Type B pancreatic cell (in vitro differentiated cells): ENCODE data around the gene CXXC1. TPM values are rescaled to one million over a fixed set of nuclear protein-coding genes. Genes with fewer than 3 reads are reported as not detected.
"Not testable (repeated sequence)": the region's sequence is repeated elsewhere in the genome, so short reads cannot be mapped to it uniquely, and the experiment has no call there.

Experiments
- DNase-seq: peaks from one replicate; pipeline ENCODE4 v3.0.0; 2021; ENCODE audit warnings: mixed read lengths; ENCODE audit not compliant: unreplicated experiment; ENCODE audit errors: extremely low spot score
- H3K27ac Mint-ChIP-seq: 2 replicates; pipeline ENCODE4 v1.8.0; 2021; ENCODE audit warnings: mild to moderate bottlenecking, mixed read lengths
- H3K27me3 Mint-ChIP-seq: 2 replicates; pipeline ENCODE4 v1.8.0; 2021; ENCODE audit warnings: mixed read lengths
- H3K36me3 Mint-ChIP-seq: 2 replicates; pipeline ENCODE4 v1.8.0; 2021; ENCODE audit warnings: mixed read lengths
- H3K4me1 Mint-ChIP-seq: one replicate; pipeline ENCODE4 v1.8.0; 2021; ENCODE audit warnings: mixed read lengths; ENCODE audit not compliant: unreplicated experiment
- H3K4me3 Mint-ChIP-seq: 2 replicates; pipeline ENCODE4 v1.8.0; 2021; ENCODE audit warnings: mild to moderate bottlenecking, mixed read lengths
- H3K9me3 Mint-ChIP-seq: 2 replicates; pipeline ENCODE4 v1.8.0; 2021; ENCODE audit warnings: mixed read lengths
- total RNA-seq: library from RNA; stranded (reverse); gene quantifications from 2 replicates; pipeline ENCODE4 v1.2.1, GENCODE V29; 2021; ENCODE audit warnings: low replicate concordance
- TF ChIP-seq, protein P1 (sequence below): fragments of 200-600 bp; sonication (generic); conservative IDR thresholded peaks from 2 replicates; pipeline ENCODE4 v1.5.0; 2021; ENCODE audit warnings: antibody characterized with exemption, mild to moderate bottlenecking

CXXC1 gene
- total RNA-seq, 1 donor from 2014 or later: 95.1 TPM

DNA sequence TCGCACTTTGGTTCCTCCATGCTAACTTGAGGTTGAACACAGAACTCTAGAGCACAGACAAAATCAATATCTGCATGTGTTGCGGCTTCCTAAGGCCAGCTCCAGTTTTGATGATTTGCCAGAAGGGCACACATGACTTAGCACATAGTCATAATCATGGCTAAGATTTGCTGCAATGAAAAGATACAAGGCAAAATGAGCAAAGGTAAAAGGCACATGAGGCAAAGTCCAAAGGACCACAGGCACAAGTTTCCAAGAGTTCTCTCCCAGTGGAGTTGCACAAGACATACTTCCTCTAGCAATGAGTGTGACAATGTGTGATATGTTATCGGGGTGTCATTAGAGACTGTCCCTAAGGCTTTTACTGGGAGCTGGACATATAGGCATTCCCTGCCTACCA is 24.2 kb upstream of the CXXC1 start:
- Mint-ChIP-seq H3K4me1 (no peaks in the 10 kb centered on the region), H3K4me3 (no peak overlapping the region), H3K9me3 (no peaks in the 10 kb centered on the region), H3K27me3 (peaks cover 16% of the 10 kb centered on the region), H3K27ac (no peak overlapping the region), H3K36me3 (no peaks in the 10 kb centered on the region)
- no peak for DNase-seq
- TF ChIP-seq, protein P1, sequence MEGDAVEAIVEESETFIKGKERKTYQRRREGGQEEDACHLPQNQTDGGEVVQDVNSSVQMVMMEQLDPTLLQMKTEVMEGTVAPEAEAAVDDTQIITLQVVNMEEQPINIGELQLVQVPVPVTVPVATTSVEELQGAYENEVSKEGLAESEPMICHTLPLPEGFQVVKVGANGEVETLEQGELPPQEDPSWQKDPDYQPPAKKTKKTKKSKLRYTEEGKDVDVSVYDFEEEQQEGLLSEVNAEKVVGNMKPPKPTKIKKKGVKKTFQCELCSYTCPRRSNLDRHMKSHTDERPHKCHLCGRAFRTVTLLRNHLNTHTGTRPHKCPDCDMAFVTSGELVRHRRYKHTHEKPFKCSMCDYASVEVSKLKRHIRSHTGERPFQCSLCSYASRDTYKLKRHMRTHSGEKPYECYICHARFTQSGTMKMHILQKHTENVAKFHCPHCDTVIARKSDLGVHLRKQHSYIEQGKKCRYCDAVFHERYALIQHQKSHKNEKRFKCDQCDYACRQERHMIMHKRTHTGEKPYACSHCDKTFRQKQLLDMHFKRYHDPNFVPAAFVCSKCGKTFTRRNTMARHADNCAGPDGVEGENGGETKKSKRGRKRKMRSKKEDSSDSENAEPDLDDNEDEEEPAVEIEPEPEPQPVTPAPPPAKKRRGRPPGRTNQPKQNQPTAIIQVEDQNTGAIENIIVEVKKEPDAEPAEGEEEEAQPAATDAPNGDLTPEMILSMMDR: no peak

DNA sequence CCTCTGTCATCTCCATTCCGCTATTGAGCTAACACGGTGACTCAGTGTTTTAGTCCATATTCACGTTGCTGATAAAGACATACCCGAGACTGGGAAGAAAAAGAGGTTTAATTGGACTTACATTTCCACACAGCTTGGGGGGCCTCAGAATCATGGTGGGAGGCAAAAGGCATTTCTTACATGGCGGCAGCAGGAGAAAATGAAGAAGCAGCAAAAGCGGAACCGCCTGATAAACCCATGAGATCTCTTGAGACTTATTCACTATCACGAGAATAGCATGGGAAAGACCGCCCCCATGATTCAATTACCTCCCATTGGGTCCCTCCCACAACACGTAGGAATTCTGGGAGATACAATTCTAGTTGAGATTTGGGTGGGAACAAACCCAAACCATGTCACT is 22.6 kb upstream of the CXXC1 start:
- no peak overlapping the region for H3K27ac Mint-ChIP-seq
- TF ChIP-seq, protein P1: no peak

DNA sequence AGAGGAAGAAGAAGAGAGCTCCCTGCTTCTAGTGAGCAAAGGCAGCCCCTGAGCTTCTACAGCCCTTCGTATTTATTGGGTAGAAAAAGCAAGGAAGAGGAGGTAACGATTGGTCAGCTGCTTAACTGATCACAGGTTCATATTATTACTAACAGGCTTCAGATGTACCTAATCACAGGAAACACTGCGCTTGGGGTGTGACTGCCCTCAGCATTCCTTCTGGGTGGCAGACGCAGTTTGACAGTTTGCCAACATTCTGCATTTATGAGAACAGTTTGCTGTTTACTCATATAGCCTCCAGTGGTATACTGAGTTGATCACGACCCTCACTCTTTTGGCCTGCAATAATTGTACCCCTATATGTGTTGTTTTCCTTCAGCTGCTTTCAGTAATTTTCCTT is 21.4 kb upstream of the CXXC1 start:
- H3K27ac Mint-ChIP-seq, H3K9me3 Mint-ChIP-seq, H3K4me1 Mint-ChIP-seq, H3K4me3 Mint-ChIP-seq, DNase-seq, H3K36me3 Mint-ChIP-seq: not testable (repeated sequence)
- peaks cover 12% of the 10 kb centered on the region for H3K27me3 Mint-ChIP-seq

More for the DNA sequence above, 22.6 kb upstream of the CXXC1 start:
- peaks cover 16% of the 10 kb centered on the region for H3K27me3 Mint-ChIP-seq
- DNase-seq: no peak
- H3K4me3 Mint-ChIP-seq: no peak overlapping the region
- no peaks in the 10 kb centered on the region for H3K36me3 Mint-ChIP-seq
- peaks cover 4% of the 10 kb centered on the region for H3K9me3 Mint-ChIP-seq
- H3K4me1 Mint-ChIP-seq: no peaks in the 10 kb centered on the region

DNA sequence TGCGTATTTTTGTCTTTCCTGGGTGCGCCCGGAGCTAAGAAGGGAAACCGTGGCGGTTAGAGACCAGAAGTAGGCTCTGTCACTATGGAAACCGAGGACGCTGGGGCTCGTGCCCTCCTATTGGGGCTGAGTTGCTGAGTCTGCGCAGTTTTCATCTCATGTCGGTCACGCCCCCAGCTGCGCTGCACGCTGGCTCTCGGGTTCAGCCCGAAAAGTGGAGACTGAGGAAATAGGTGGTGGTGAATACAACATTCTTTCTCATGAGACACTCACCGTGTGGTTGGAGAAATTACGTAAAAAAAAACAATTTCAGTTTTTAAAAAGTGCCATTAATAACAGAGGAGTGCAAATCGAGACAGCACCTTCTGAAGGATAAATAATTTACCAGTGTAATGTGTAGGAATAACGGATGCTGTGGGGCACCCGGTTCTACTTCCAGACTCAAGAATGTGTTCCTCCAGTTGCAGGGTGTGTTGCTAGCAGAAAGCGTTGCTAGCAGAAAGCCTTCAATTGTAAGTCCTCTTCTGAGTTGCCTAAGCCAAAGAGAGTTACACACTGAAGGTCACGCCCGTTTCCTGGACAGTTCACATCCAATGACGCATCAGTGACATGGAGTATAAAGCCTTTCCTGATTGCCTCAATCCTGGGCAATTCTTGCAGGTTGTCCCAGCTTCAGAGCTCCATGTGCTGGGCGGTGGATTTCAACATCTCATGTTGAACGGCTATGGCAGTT is 20.4 kb upstream of the CXXC1 start:
- TF ChIP-seq, protein P1: no peak
- Mint-ChIP-seq H3K36me3 (no peaks in the 10 kb centered on the region), H3K4me3 (peak overlapping the region; percentile 93), H3K27me3 (peaks cover 11% of the 10 kb centered on the region), H3K27ac (peak overlapping the region; percentile 44), H3K9me3 (peaks cover 5% of the 10 kb centered on the region), H3K4me1 (no peaks in the 10 kb centered on the region)
- peak; percentile 79 for DNase-seq

DNA sequence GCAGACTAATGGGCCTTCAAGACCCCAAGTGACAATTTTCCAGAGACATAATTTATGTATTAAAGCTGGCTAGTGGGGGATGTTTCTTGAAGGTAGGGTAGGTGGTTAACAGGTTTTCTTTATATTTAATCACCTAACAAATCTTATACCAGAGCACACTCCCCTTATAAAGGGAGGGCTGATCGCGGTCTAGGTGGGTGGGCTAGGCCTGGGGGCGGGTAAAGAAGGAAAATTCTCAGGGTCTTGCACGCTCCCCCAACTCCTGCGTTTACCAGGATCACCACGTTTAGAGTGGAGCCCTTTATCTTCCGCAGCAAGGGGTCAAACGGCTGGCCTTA is 19.9 kb upstream of the CXXC1 start:
- Mint-ChIP-seq H3K27me3 (peaks cover 11% of the 10 kb centered on the region), H3K27ac (peak overlapping the region; percentile 44), H3K9me3 (peaks cover 5% of the 10 kb centered on the region), H3K36me3 (no peaks in the 10 kb centered on the region), H3K4me1 (no peaks in the 10 kb centered on the region), H3K4me3 (peak overlapping the region; percentile 93)
- no peak for DNase-seq
- TF ChIP-seq, protein P1: no peak

DNA sequence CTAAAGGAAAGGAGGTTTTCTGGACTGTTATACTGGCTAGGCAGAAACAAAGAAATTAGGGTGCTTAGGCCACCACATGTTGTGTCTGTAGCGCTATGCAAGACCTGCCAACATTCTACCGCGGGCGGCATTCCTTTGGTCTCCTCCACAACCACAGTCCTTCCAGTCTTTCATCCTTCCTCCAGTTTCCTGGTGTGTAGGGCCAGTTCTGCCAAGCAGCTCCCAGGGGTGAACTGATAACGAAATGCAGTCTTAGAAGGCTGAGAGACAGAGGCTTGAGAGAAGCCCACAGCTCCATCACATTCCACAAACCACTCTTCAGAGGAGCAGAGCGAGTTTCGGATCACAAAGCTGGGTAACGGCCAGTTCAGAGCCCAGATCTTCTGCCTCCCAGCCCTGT is 19.5 kb upstream of the CXXC1 start:
- TF ChIP-seq, protein P1: no peak
- Mint-ChIP-seq H3K27me3 (peaks cover 11% of the 10 kb centered on the region), H3K4me1 (no peaks in the 10 kb centered on the region), H3K27ac (peak overlapping the region; percentile 46), H3K9me3 (peaks cover 5% of the 10 kb centered on the region), H3K36me3 (no peaks in the 10 kb centered on the region), H3K4me3 (peak overlapping the region; percentile 93)
- no peak for DNase-seq
